CD4-positive, alpha-beta T cell treated with Interleukin-17A for 4 hours (primary cell): ENCODE results near the gene INTS1.

Source experiments
- DNase-seq: peaks from one replicate; pipeline ENCODE4 v3.0.0-alpha.2; 2020; ENCODE audit warnings: mixed read lengths

INTS1 gene

GRCh38 chr7:1484569-1484968, 19.6 kb downstream of the INTS1 start:
- DNase-seq = no peak

- no peak for DNase-seq
These were observed 20.4 kb downstream of the INTS1 start for GRCh38 chr7:1483536-1484505.

GRCh38 chr7:1483079-1483478, 21.1 kb downstream of the INTS1 start:
- DNase-seq = no peak

GRCh38 chr7:1481300-1481699, 22.9 kb downstream of the INTS1 start:
- DNase-seq = no peak

GRCh38 chr7:1480670-1481069, 23.5 kb downstream of the INTS1 start:
- DNase-seq = no peak

GRCh38 chr7:1479287-1479686, 24.9 kb downstream of the INTS1 start:
- no peak for DNase-seq

GRCh38 chr7:1478480-1478879, 25.7 kb downstream of the INTS1 start:
- DNase-seq = no peak

- DNase-seq = no peak
These were observed 27.3 kb downstream of the INTS1 start for GRCh38 chr7:1476859-1477258.

- no peak for DNase-seq
These were observed 28.2 kb downstream of the INTS1 start for GRCh38 chr7:1475991-1476390.

GRCh38 chr7:1475393-1475792, 28.8 kb downstream of the INTS1 start:
- no peak for DNase-seq

- DNase-seq = no peak
These were observed 29.5 kb downstream of the INTS1 start for GRCh38 chr7:1474736-1475135.

- DNase-seq = peak; percentile 94
These were observed 30.2 kb downstream of the INTS1 start for GRCh38 chr7:1473864-1474512.

- DNase-seq = no peak
These were observed 33.3 kb downstream of the INTS1 start for GRCh38 chr7:1470901-1471300.

- DNase-seq = no peak
These were observed 35.4 kb downstream of the INTS1 start for GRCh38 chr7:1468643-1469298.

GRCh38 chr7:1468203-1468602, 36.0 kb downstream of the INTS1 start:
- DNase-seq = no peak

- no peak for DNase-seq
These were observed 37.5 kb downstream of the INTS1 start for GRCh38 chr7:1466524-1467271.

GRCh38 chr7:1464694-1465093, 39.5 kb downstream of the INTS1 start:
- DNase-seq = no peak

GRCh38 chr7:1463676-1464223, 40.4 kb downstream of the INTS1 start:
- DNase-seq = no peak

- DNase-seq = no peak
These were observed 42.4 kb downstream of the INTS1 start for GRCh38 chr7:1461646-1462375.

GRCh38 chr7:1460821-1461645, 43.2 kb downstream of the INTS1 start:
- DNase-seq = no peak
